Measurements from ENCODE around the gene FOXD2.

DNA sequence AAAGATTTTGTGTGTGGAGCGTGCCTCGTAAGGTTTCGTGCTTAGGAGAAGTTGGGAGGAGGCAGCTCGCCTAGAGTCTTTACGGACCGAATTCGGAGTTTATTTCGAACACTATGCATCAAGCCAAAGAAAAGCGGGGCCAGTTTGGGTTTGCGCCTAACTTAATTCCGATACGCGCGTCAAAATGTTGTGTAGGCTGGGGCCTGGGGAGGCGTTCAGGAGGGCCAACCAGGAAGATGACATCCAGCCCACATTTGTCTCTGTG is 6.4 kb downstream of the FOXD2 start:
- TF ChIP-seq, protein P1, sequence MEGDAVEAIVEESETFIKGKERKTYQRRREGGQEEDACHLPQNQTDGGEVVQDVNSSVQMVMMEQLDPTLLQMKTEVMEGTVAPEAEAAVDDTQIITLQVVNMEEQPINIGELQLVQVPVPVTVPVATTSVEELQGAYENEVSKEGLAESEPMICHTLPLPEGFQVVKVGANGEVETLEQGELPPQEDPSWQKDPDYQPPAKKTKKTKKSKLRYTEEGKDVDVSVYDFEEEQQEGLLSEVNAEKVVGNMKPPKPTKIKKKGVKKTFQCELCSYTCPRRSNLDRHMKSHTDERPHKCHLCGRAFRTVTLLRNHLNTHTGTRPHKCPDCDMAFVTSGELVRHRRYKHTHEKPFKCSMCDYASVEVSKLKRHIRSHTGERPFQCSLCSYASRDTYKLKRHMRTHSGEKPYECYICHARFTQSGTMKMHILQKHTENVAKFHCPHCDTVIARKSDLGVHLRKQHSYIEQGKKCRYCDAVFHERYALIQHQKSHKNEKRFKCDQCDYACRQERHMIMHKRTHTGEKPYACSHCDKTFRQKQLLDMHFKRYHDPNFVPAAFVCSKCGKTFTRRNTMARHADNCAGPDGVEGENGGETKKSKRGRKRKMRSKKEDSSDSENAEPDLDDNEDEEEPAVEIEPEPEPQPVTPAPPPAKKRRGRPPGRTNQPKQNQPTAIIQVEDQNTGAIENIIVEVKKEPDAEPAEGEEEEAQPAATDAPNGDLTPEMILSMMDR (IDR thresholded peaks at IDR 0.05; ENCODE audit: insufficient read depth, low read depth, low read length) = no peak
- no peak for TF ChIP-seq EZH2 (IDR thresholded peaks at IDR 0.05; ENCODE audit: insufficient read depth, low read length)

Measured in astrocyte (in vitro differentiated cells and primary cell).